Esophagus muscularis mucosa (tissue), 4 donors: ENCODE measurements around the gene GPR18. TPM values are rescaled to one million over a fixed set of nuclear protein-coding genes. Genes with fewer than 3 reads are reported as not detected.

Source experiments
- DNase-seq: peaks from one replicate; pipeline ENCODE4 v3.0.0-alpha.2; 2017; ENCODE audit errors: extremely low spot score
- H3K27ac ChIP-seq, 4 donors: fragments of 200-600 bp; sonication (generic); replicated peaks in 1 of 4; 1 replicate in 3 of 4; 2 replicates in 1 of 4; pipeline ENCODE4 v1.5.1; 2016 to 2019; ENCODE audit warnings: mild to moderate bottlenecking in 1 of 4
- H3K27me3 ChIP-seq, 4 donors: fragments of 200-600 bp; sonication (generic); one replicate each; pipeline versions ENCODE4 v1.5.1 to v1.6.0; 2016 to 2019
- H3K36me3 ChIP-seq, 4 donors: fragments of 200-600 bp; sonication (generic); one replicate each; pipeline ENCODE4 v1.5.1; 2016 to 2019
- H3K4me1 ChIP-seq, 4 donors: fragments of 200-600 bp; sonication (generic); one replicate each; pipeline ENCODE4 v1.5.1; 2016 to 2019
- H3K4me3 ChIP-seq, 4 donors: fragments of 200-600 bp; sonication (generic); 1 replicate in 2 of 4; 2 replicates in 2 of 4; pipeline ENCODE4 v1.5.1; 2016 to 2019; ENCODE audit warnings: mild to moderate bottlenecking in 4 of 4, moderate library complexity in 1 of 4
- H3K9me3 ChIP-seq, 4 donors: fragments of 200-600 bp; sonication (generic); 1 replicate in 3 of 4; 2 replicates in 1 of 4; pipeline ENCODE4 v1.5.1; 2016 to 2019
- EP300 ChIP-seq: sonication (generic); formaldehyde crosslinking; IDR thresholded peaks from one replicate; pipeline ENCODE4 v1.6.1; 2017; ENCODE audit warnings: antibody characterized with exemption
- POLR2A ChIP-seq: fragments of 450-650 bp; IDR thresholded peaks from one replicate; pipeline ENCODE4 v1.6.1; 2017; ENCODE audit warnings: antibody characterized with exemption, moderate library complexity, mild to moderate bottlenecking, low read depth
- POLR2AphosphoS5 ChIP-seq, 2 donors: sonication (generic); formaldehyde crosslinking; IDR thresholded peaks; one replicate each; pipeline ENCODE4 v1.6.1; 2017; ENCODE audit warnings: antibody characterized with exemption in 2 of 2
- WGBS: methylation state at CpG from one replicate; pipeline ENCODE4 v1.1.5; 2018; 5-methylcytosine and 5-hydroxymethylcytosine counted together
- intact Hi-C: fragments of 100-400 bp; cut with DNase I; formaldehyde crosslinking; loops from one replicate; pipeline ENCODE4 v1.15.1; 2023
- total RNA-seq, 4 donors: library from RNA; depleted of rRNA; stranded (reverse); fragments of >200 nt; gene quantifications; one replicate each; pipeline versions ENCODE4 v1.1.0 to v1.2.1, GENCODE V29; 2016
- TF ChIP-seq, protein P1 (sequence below), 3 experiments: fragments of 200-600 bp in 2 of 3; fragments of 450-650 bp in 1 of 3; sonication (generic) in 2 of 3; IDR thresholded peaks; one replicate each; pipeline ENCODE4 v1.5.1; 2017 to 2019; ENCODE audit warnings: antibody characterized with exemption in 3 of 3, mild to moderate bottlenecking in 2 of 3, moderate library complexity in 1 of 3

Gene GPR18
- total RNA-seq, 4 donors from 2014 or later, result not detected

DNA sequence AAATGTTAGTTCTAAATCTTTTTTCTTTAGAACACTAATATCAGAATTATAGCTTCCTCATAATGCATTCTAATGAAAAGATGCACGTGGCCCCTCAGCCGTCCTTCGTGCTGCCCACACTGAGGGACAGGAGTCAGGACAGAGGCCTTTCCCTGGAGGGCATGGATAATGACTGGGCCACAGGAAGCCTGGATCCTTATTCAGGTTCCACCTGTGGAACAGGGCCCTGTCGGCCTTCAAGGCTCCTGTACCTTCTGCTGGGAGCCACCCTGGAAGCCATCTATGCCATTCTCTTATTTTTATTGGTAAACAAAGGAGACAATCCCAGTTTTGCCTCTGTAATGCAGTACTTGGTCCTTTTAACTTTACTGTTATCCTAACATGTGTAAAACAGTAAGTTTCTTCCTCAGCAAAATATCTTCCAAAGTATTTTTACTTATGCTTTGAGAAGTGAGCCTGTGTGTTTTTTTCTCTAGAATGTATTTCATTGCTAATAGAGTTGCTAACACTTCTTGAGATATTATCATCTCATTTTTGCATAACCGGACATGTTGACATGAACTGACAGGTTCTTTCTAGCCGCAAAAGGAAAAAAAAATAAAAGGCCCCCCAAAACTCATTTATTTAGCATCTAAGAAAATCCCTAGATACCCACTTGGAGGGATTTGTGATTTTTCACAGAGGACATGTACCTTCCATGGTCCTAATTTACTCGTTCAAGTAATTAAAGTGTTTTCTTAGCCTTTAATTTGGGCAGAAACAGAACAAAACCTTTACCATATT, 43.1 kb upstream of the GPR18 start:
- peak overlapping the region in 2 of 4 donors; percentile 26 to 39 for H3K27ac ChIP-seq
- no peak overlapping the region for H3K4me3 ChIP-seq
- WGBS, result 82% methylated on average over 7 of the region's 7 CpGs
- no peaks in the 10 kb centered on the region for H3K9me3 ChIP-seq
- no peaks in the 10 kb centered on the region for H3K36me3 ChIP-seq
- DNase-seq, result no peak
- peaks cover 0 to 89% (median 83%) of the 10 kb centered on the region in 4 donors for H3K4me1 ChIP-seq
- H3K27me3 ChIP-seq, result no peaks in the 10 kb centered on the region
- TF ChIP-seq, protein P1, sequence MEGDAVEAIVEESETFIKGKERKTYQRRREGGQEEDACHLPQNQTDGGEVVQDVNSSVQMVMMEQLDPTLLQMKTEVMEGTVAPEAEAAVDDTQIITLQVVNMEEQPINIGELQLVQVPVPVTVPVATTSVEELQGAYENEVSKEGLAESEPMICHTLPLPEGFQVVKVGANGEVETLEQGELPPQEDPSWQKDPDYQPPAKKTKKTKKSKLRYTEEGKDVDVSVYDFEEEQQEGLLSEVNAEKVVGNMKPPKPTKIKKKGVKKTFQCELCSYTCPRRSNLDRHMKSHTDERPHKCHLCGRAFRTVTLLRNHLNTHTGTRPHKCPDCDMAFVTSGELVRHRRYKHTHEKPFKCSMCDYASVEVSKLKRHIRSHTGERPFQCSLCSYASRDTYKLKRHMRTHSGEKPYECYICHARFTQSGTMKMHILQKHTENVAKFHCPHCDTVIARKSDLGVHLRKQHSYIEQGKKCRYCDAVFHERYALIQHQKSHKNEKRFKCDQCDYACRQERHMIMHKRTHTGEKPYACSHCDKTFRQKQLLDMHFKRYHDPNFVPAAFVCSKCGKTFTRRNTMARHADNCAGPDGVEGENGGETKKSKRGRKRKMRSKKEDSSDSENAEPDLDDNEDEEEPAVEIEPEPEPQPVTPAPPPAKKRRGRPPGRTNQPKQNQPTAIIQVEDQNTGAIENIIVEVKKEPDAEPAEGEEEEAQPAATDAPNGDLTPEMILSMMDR (IDR thresholded peaks at IDR 0.05), result no peak
- TF ChIP-seq POLR2A, result no peak
- TF ChIP-seq EP300, result no peak
- intact Hi-C loops, result no loop called here

DNA sequence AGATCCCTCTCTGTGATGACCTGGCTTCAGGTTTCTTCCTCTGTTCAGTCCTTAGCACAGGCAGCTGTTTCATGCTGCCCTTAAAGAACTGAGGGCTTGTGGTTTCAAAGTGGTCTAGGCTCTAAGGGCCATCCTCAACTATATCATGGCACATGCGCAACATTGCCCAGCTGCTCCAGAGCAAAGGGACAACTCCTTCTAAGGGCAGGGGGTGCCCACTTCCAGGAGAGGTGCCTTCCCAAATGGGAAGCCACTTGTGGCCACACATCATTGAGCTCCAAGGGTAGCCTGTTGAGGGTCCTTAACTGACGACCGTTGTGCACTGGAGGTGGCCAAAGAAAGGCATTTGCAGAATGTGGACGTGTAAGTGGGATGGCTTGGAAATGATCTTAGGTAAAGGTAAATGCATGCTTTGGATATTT, 41.8 kb upstream of the GPR18 start:
- peak overlapping the region in 1 of 4 donors; percentile 24 for H3K27ac ChIP-seq
- peaks cover 0 to 96% (median 79%) of the 10 kb centered on the region in 4 donors for H3K4me1 ChIP-seq
- peaks cover 0 to 9% (median 2%) of the 10 kb centered on the region in 4 donors for H3K36me3 ChIP-seq
- H3K9me3 ChIP-seq, result no peaks in the 10 kb centered on the region
- 88% methylated on average over 3 of the region's 4 CpGs for WGBS
- intact Hi-C loops, result no loop called here
- TF ChIP-seq EP300, result no peak
- no peak for TF ChIP-seq POLR2AphosphoS5 (IDR thresholded peaks at IDR 0.05)
- no peak for TF ChIP-seq POLR2A
- TF ChIP-seq, protein P1 (IDR thresholded peaks at IDR 0.05), result no peak
- H3K27me3 ChIP-seq, result no peaks in the 10 kb centered on the region
- no peak overlapping the region for H3K4me3 ChIP-seq
- no peak for DNase-seq

DNA sequence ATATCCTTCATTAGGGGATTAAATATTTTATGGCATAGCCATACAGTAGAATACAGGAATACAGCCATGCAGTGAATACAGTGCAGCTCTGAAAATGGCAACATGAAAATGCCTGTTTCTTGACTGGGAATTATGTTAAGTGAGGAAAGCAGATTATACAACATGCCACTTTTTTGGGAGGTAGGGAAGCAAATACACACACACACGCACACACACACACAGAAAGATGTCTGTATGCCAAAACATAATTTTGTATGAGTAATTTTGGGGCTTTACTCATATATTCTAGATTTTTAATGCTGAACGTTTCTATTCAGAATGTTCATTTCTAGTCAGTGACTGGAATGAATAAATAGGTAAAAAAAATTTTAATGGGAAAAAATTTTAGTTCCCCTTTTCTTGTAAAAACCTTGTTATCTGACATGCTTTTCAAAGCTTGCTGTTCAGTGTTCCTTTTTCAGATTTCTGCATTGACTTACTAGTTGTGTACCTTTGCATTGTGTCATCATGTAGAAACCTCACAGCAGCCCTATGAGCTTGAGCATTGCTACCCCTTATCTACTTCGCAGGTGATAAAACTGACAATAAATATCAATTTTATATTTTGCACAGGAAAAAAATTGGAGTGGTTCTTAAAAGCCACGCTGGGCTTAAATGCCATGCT, 41.2 kb upstream of the GPR18 start:
- H3K4me1 ChIP-seq, result peaks cover 0 to 93% (median 74%) of the 10 kb centered on the region in 4 donors
- H3K36me3 ChIP-seq, result peaks cover 0 to 11% (median 3%) of the 10 kb centered on the region in 4 donors
- TF ChIP-seq, protein P1 (IDR thresholded peaks at IDR 0.05), result no peak
- TF ChIP-seq POLR2AphosphoS5 (IDR thresholded peaks at IDR 0.05) (no peak), POLR2A (no peak), EP300 (no peak)
- 88% methylated on average over 4 of the region's 4 CpGs for WGBS
- no peak overlapping the region for H3K4me3 ChIP-seq
- no peak overlapping the region for H3K27ac ChIP-seq
- no peaks in the 10 kb centered on the region for H3K27me3 ChIP-seq
- intact Hi-C loops, result no loop called here
- DNase-seq, result no peak
- no peaks in the 10 kb centered on the region for H3K9me3 ChIP-seq

DNA sequence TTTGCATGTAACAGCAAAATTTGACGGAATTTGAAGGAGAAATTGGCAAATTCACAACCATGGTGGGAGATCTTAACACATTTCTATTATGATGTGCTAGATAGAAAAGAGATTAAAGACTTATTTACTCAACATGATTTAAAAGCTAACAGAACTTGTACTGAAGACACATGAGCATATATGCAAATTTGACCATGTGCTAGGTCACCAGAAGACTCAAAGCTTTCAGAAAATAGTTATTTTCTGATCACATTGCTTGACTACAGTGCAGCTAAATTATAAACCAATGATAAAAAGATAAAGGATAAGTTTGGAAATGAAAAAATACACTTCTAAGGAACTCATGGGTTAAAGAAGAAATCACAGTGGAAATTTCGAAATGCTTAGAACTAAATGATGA, 39.9 kb upstream of the GPR18 start:
- H3K9me3 ChIP-seq, result no peaks in the 10 kb centered on the region
- 85% methylated on average over 2 of the region's 2 CpGs for WGBS
- no peak for DNase-seq
- H3K36me3 ChIP-seq, result peaks cover 0 to 16% (median 3%) of the 10 kb centered on the region in 4 donors
- no peak overlapping the region for H3K4me3 ChIP-seq
- H3K27me3 ChIP-seq, result no peaks in the 10 kb centered on the region
- peaks cover 0 to 80% (median 63%) of the 10 kb centered on the region in 4 donors for H3K4me1 ChIP-seq
- TF ChIP-seq POLR2A, result no peak
- no peak for TF ChIP-seq POLR2AphosphoS5 (IDR thresholded peaks at IDR 0.05)
- TF ChIP-seq EP300, result no peak
- TF ChIP-seq, protein P1 (IDR thresholded peaks at IDR 0.05), result no peak
- no peak overlapping the region for H3K27ac ChIP-seq
- intact Hi-C loops, result no loop called here
